EH (cell line): ENCODE results near the gene WDR37.
"Not testable (repeated sequence)": the region's sequence is repeated elsewhere in the genome, so short reads cannot be mapped to it uniquely, and the experiment has no call there.

Experiments used
- DNase-seq: peaks from one replicate; pipeline ENCODE4 v3.0.0-alpha.2; 2015; ENCODE audit warnings: low read depth

WDR37 gene

GRCh38 chr10:1104971-1105370, 48.8 kb downstream of the WDR37 start:
- DNase-seq, result no peak

GRCh38 chr10:1107004-1107403, 50.8 kb downstream of the WDR37 start:
- DNase-seq, result no peak

DNA sequence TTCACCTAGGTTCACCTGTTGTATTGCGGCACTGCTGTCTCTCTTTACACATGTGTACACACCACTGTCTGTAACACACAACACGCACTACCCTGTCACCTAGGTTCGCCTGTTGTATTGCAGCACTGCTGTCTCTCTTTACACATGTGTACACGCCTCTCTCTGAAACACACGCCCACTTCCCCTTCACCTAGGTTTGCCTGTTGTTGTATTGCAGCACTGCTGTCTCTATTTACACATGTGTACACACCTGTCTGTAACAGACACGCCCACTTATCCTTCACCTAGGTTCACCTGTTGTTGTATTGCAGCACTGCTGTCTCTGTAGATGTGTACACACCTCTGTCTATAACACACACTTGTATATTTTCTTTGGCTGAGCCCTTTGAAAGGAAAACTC, 51.5 kb downstream of the WDR37 start:
- no peak for DNase-seq

DNA sequence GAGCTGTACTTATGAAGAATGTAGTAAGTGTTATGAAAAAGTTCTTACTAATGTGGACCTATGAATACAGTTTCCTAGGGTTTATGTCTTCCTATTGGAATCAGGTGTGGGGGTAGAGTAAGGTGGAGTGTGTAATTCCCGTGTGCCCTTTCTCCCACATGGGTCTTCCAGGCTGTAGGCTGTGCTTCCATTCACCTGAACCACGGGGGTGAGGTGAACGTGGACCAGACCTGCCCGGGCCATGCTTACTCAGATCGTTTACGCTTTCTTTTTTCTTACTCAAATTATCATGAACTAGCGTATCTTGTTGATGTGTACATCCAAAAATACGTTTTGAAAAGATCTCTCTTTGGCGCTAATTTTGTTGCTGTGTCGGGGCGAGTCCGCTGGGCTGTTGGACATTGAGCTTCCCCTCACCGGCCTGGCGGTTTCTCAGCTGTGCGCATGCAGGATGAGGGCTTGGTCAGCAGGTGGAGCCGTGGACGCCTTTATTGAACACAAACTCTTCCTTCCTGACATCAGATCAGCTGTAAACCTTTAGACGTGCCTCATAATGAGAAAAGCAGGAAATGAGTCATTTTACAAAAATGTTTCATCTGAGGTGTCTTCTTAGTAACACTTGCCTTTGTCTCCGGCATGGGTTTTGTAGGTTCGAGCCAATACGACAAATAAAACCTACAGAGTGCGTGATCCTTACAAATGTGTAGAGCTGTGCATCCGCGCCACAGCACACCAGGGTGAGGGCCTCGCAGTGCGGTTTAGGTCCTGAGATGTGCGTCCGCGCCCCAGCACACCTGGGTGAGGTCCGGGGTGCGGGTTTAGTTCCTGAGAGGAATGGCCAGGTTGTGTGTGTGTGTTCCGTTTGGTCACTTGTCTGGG, 53.8 kb downstream of the WDR37 start:
- peak; percentile 80 for DNase-seq

- DNase-seq, result no peak
Measured at GRCh38 chr10:1110674-1111119, 54.5 kb downstream of the WDR37 start.

DNA sequence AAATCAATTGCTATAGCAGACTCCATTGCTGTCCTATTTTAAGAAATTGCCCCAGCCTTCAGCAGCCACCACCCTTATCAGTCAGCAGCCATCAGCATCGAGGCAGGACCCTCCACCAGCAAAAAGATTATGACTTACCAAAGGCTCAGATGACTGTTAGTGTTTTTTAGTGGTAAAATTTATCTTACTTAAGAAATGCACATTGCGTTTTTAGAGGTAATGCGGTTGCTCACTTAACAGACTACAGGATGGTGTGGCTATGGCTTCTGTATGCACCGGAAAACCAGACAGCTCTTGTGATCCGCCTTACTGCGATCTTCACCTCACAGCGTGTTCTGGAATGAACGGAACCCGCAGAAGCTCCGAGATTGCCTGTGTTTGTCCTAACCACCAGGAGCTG, 58.1 kb downstream of the WDR37 start:
- DNase-seq, result no peak

- DNase-seq, result no peak
Measured at GRCh38 chr10:1114719-1115606, 58.8 kb downstream of the WDR37 start.

GRCh38 chr10:1115607-1115955, 59.4 kb downstream of the WDR37 start:
- DNase-seq, result no peak

DNA sequence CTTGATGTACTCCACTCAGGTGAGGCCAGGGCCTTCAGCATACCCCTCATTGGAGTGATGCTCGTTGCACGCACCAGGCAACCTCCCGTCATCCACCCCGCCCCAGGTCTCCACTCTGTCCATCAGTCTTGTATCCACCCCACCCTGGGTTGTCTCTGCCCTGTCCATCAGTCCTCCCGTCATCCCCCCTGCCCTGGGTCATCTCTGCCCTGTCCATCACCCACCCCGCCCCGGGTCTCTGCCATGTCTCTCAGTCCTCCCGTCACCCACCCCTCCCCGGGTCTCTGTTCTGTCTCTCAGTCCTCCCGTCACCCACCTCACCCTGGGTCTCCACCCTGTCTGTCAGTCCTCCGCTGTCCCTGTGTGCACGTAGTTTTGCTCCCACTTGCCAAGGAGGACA, 59.9 kb downstream of the WDR37 start:
- no peak for DNase-seq

DNA sequence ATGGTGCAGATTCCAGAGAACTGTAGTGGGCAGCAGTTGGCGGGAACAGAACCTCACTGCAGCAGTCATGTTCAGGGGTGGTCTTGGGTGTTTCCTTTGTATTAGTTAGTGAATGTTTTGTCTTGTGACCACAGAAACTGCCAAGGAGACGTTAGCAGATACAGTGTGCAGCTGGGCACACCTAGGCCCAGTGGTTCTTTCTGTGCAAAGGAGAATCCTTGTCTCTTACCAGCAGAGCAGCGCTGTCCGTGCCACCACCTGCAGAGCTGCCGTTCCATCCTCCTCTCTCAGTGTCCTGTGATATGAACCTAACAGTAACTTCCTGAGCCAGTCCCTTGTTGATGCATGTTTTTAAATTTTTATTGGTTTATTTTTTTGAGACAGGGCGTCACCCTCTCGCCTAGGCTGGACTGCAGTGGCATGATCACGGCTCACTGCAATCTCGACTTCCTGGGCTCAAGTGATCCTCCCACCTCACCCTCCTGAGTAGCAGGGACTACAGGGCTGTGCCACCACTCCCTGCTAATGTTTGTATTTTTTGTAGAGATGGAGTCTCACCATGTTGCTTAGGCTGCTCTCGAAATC, 60.6 kb downstream of the WDR37 start:
- DNase-seq, result no peak

GRCh38 chr10:1117651-1118050, 61.5 kb downstream of the WDR37 start:
- DNase-seq, result no peak

DNA sequence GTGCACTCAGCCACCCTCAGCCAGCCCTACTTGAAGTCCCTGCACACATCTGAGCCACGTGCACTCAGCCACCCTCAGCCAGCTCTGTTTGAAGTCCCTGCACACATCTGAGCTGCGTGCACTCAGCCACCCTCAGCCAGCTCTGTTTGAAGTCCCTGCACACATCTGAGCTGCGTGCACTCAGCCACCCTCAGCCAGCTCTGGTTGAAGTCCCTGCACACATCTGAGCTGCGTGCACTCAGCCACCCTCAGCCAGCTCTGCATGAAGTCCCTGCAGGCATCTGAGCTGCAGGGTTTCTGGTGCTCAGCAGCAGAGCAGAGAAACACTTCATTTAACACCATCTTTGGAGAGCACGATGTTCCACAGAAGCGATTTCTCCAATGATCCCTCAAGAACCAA, 62.1 kb downstream of the WDR37 start:
- not testable (repeated sequence) for DNase-seq

- no peak for DNase-seq
Measured at GRCh38 chr10:1119027-1119426, 62.8 kb downstream of the WDR37 start.

DNA sequence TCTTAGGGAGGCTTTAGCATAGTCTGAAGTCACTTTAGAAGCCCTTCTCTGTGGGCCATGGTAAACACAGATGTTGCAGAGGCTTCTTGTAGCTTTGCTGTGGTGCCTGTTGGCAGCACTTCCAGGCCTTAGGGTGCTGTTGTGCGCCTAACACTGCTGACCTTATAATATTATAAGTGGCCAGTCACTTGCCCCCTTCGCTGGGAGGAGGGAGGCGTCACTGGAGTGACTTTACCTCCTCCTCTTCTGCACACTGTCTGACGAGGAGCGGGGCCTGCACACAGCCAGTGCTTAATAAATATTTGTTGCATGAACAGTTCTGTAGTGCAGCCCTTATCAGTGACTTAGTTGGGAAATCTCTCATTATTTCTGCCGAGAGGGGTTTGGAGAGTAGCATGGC, 63.3 kb downstream of the WDR37 start:
- DNase-seq, result no peak

DNA sequence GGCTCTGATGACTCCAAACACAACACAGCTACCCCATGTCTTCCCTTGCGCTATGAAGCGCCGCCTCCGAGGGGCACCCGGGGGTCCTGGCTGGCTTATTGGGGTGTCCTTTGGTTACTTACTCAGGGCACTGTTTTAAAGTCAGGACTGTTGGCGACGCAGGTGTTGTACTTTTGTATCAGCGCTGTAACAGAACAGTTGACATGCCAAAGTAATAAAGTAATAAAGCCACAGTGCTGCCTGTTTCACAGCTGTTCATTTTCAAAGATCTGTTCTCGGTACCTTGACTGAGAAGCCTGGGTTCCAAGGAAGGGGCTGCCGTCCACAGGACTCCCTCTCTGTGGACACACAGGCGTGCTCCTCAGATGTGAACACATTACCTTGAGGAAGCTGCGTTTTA, 64.1 kb downstream of the WDR37 start:
- DNase-seq, result no peak

DNA sequence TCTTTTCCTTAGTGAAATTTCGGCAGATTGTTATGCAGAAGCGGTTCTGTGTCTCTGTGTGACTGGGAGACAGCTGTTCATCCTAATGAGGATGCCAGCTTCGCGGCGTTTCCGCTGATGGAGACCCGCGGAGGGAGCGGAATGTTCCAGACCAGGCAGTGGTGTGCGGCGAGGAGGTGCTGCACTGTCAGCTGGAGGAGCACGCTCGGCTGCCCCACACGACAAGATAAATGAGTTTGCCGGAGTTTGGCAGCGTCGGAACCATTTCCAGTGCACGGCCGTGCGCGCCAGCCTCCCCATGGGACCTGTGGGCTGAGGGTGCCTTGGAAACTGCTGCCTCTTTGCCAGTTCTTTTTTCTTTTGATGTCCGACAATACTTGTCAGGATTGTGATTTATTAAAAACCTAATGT, 64.6 kb downstream of the WDR37 start:
- DNase-seq, result no peak

GRCh38 chr10:1121271-1121970, 65.2 kb downstream of the WDR37 start:
- no peak for DNase-seq

DNA sequence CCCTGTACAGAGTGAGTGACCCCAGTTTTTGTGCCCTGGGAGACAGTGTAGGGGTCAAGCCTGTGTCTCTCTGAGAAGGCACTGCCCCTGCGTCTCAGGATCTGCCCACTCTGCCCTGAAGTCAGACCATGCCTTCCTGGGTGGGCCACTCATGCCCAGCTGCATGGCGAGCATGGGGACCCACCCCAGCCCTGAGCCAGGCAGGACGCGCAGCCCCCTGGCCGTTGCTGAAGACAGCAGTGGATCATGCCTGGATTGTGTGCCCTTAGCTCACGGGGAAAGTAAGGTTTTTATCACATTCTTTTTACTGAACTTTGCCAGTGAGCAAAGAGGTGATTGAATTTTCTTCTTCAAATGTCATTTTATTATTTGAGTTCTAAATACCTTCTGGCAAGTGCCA, 66.2 kb downstream of the WDR37 start:
- no peak for DNase-seq

DNA sequence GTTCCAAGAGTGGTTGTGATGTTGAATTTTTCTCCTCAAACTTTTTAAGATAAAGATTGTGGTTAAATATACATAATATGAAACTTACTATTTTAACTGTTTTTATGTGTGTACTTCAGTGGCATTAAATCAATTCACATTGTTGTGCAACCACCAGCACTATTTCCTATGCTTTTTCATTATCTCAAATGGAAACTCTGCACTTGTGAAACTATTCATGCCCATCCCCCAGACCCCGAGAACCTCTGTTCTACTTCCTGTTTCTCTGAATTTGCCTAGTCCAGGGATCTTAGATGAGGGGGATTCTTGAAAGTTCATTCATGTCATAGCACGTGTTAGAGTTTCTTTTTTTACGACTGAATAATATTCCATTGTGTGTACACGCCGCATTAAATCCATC, 67.0 kb downstream of the WDR37 start:
- DNase-seq, result peak; percentile 13

- DNase-seq, result no peak
Measured at GRCh38 chr10:1123972-1124371, 67.8 kb downstream of the WDR37 start.

GRCh38 chr10:1124796-1125195, 68.6 kb downstream of the WDR37 start:
- no peak for DNase-seq

GRCh38 chr10:1126461-1126860, 70.3 kb downstream of the WDR37 start:
- no peak for DNase-seq
